Astrocyte (in vitro differentiated cells and primary cell): ENCODE measurements around the gene FFAR2.

Experiments used
- CTCF ChIP-seq: IDR thresholded peaks from 2 replicates; pipeline ENCODE4 v1.5.1; 2011; ENCODE audit warnings: low read depth, mild to moderate bottlenecking, inconsistent platforms, low read length, moderate library complexity; ENCODE audit not compliant: insufficient read depth
- EZH2 ChIP-seq: IDR thresholded peaks from 2 replicates; pipeline ENCODE4 v1.6.1; 2012; ENCODE audit warnings: mild to moderate bottlenecking, low read length, inconsistent platforms; ENCODE audit not compliant: insufficient read depth

- no peak for TF ChIP-seq CTCF
- TF ChIP-seq EZH2, result no peak
Measured at GRCh38 chr19:35493971-35494370, 45.9 kb downstream of the FFAR2 start.
